ENCODE results near the gene MTFP1. TPM values are rescaled to one million over a fixed set of nuclear protein-coding genes. Genes with fewer than 3 reads are reported as not detected.
"Not testable (repeated sequence)": the region's sequence is repeated elsewhere in the genome, so short reads cannot be mapped to it uniquely, and the experiment has no call there.

MTFP1 gene
- total and polyA plus RNA-seq, 5 donors = 15.5 to 38.9 (median 21.1) TPM

GRCh38 chr22:30459181-30460052, 33.8 kb downstream of the MTFP1 start:
- no peak overlapping the region for H3K4me3 ChIP-seq (ENCODE audit: low read length)
- 43% methylated on average over 4 of the region's 4 CpGs for WGBS
- H3K27ac ChIP-seq (ENCODE audit: low read length) = no peak overlapping the region
- ATAC-seq (no peak), DNase-seq (no peak)
- no peaks in the 10 kb centered on the region for H3K4me1 ChIP-seq (ENCODE audit: control insufficient read depth, insufficient read depth, low read length)
- H3K27me3 ChIP-seq (ENCODE audit: control insufficient read depth, insufficient read depth) = no peaks in the 10 kb centered on the region
- intact Hi-C loops (cut with DNase I) = no loop called here
- no peaks in the 10 kb centered on the region for H3K9me3 ChIP-seq (ENCODE audit: control insufficient read depth, low read length)

- no peak overlapping the region for H3K4me3 ChIP-seq (ENCODE audit: low read length)
- no peak overlapping the region for H3K27ac ChIP-seq (ENCODE audit: low read length)
- H3K27me3 ChIP-seq (ENCODE audit: control insufficient read depth, insufficient read depth) = no peaks in the 10 kb centered on the region
- intact Hi-C loops (cut with DNase I) = no loop called here
- no peak for ATAC-seq
- WGBS = 89% methylated on average over 4 of the region's 4 CpGs
- no peak for DNase-seq
- no peaks in the 10 kb centered on the region for H3K4me1 ChIP-seq (ENCODE audit: control insufficient read depth, insufficient read depth, low read length)
- H3K9me3 ChIP-seq (ENCODE audit: control insufficient read depth, low read length) = no peaks in the 10 kb centered on the region
These were observed 34.6 kb downstream of the MTFP1 start for GRCh38 chr22:30460147-30460546.

GRCh38 chr22:30460555-30460954, 35.0 kb downstream of the MTFP1 start:
- intact Hi-C loops (cut with DNase I); ATAC-seq; H3K4me1 ChIP-seq (ENCODE audit: control insufficient read depth, insufficient read depth, low read length); H3K27ac ChIP-seq (ENCODE audit: low read length); H3K27me3 ChIP-seq (ENCODE audit: control insufficient read depth, insufficient read depth); H3K4me3 ChIP-seq (ENCODE audit: low read length); H3K9me3 ChIP-seq (ENCODE audit: control insufficient read depth, low read length); DNase-seq: not testable (repeated sequence)
- WGBS = 83% methylated on average over 6 of the region's 6 CpGs

- intact Hi-C loops (cut with DNase I) = no loop called here
- Histone ChIP-seq H3K27ac (ENCODE audit: low read length) (no peak overlapping the region), H3K27me3 (ENCODE audit: control insufficient read depth, insufficient read depth) (no peaks in the 10 kb centered on the region), H3K4me3 (ENCODE audit: low read length) (no peak overlapping the region), H3K9me3 (ENCODE audit: control insufficient read depth, low read length) (no peaks in the 10 kb centered on the region), H3K4me1 (ENCODE audit: control insufficient read depth, insufficient read depth, low read length) (no peaks in the 10 kb centered on the region)
- WGBS = 40% methylated on average over 2 of the region's 2 CpGs
- DNase-seq (no peak), ATAC-seq (no peak)
These were observed 43.6 kb downstream of the MTFP1 start for GRCh38 chr22:30469165-30469564.

GRCh38 chr22:30470655-30471054, 45.1 kb downstream of the MTFP1 start:
- WGBS = 74% methylated on average over 2 of the region's 2 CpGs
- Histone ChIP-seq H3K9me3 (ENCODE audit: control insufficient read depth, low read length) (no peaks in the 10 kb centered on the region), H3K4me3 (ENCODE audit: low read length) (no peak overlapping the region), H3K27me3 (ENCODE audit: control insufficient read depth, insufficient read depth) (no peaks in the 10 kb centered on the region), H3K27ac (ENCODE audit: low read length) (no peak overlapping the region), H3K4me1 (ENCODE audit: control insufficient read depth, insufficient read depth, low read length) (no peaks in the 10 kb centered on the region)
- intact Hi-C loops (cut with DNase I) = no loop called here
- ATAC-seq (no peak), DNase-seq (no peak)

GRCh38 chr22:30471616-30472318, 46.2 kb downstream of the MTFP1 start, which contains the start of gene SEC14L3:
Gene SEC14L3, minus strand, starts transcription at chr22:30472017. Its CDS starts 59 bp downstream, at chr22:30471958.
- DNase-seq (no peak), ATAC-seq (no peak)
- Histone ChIP-seq H3K27me3 (ENCODE audit: control insufficient read depth, insufficient read depth) (no peaks in the 10 kb centered on the region), H3K4me1 (ENCODE audit: control insufficient read depth, insufficient read depth, low read length) (no peaks in the 10 kb centered on the region), H3K27ac (ENCODE audit: low read length) (no peak within 1 kb of the TSS), H3K9me3 (ENCODE audit: control insufficient read depth, low read length) (no peaks in the 10 kb centered on the region), H3K4me3 (ENCODE audit: low read length) (no peak within 1 kb of the TSS)
- intact Hi-C loops (cut with DNase I) = no loop called here
- 60% methylated on average over 13 of the region's 13 CpGs for WGBS

- ATAC-seq (no peak), DNase-seq (no peak)
- no peaks in the 10 kb centered on the region for H3K27me3 ChIP-seq (ENCODE audit: control insufficient read depth, insufficient read depth)
- H3K4me1 ChIP-seq (ENCODE audit: control insufficient read depth, insufficient read depth, low read length) = no peaks in the 10 kb centered on the region
- no peaks in the 10 kb centered on the region for H3K9me3 ChIP-seq (ENCODE audit: control insufficient read depth, low read length)
- 69% methylated on average over 4 of the region's 4 CpGs for WGBS
- H3K4me3 ChIP-seq (ENCODE audit: low read length) = no peak overlapping the region
- no peak overlapping the region for H3K27ac ChIP-seq (ENCODE audit: low read length)
- intact Hi-C loops (cut with DNase I) = no loop called here
These were observed 47.6 kb downstream of the MTFP1 start for GRCh38 chr22:30472994-30473720.

- H3K4me1 ChIP-seq (ENCODE audit: control insufficient read depth, insufficient read depth, low read length) = no peaks in the 10 kb centered on the region
- H3K9me3 ChIP-seq (ENCODE audit: control insufficient read depth, low read length) = no peaks in the 10 kb centered on the region
- no peaks in the 10 kb centered on the region for H3K27me3 ChIP-seq (ENCODE audit: control insufficient read depth, insufficient read depth)
- intact Hi-C loops (cut with DNase I) = no loop called here
- WGBS = 93% methylated on average over 4 of the region's 4 CpGs
- H3K27ac ChIP-seq (ENCODE audit: low read length) = no peak overlapping the region
- no peak for DNase-seq
- no peak for ATAC-seq
- H3K4me3 ChIP-seq (ENCODE audit: low read length) = no peak overlapping the region
These were observed 48.6 kb downstream of the MTFP1 start for GRCh38 chr22:30474121-30474520.

- Histone ChIP-seq H3K9me3 (ENCODE audit: control insufficient read depth, low read length) (no peaks in the 10 kb centered on the region), H3K27me3 (ENCODE audit: control insufficient read depth, insufficient read depth) (no peaks in the 10 kb centered on the region), H3K4me3 (ENCODE audit: low read length) (no peak overlapping the region), H3K4me1 (ENCODE audit: control insufficient read depth, insufficient read depth, low read length) (no peaks in the 10 kb centered on the region), H3K27ac (ENCODE audit: low read length) (no peak overlapping the region)
- DNase-seq = no peak
- ATAC-seq = no peak
- intact Hi-C loops (cut with DNase I) = no loop called here
- 50% methylated on average over 6 of the region's 6 CpGs for WGBS
These were observed 49.3 kb downstream of the MTFP1 start for GRCh38 chr22:30474683-30475424.

All from right cardiac atrium (tissue), 5 donors.